ENCODE results near the gene JAGN1.
"Not testable (repeated sequence)": the region's sequence is repeated elsewhere in the genome, so short reads cannot be mapped to it uniquely, and the experiment has no call there.

JAGN1 gene

DNA sequence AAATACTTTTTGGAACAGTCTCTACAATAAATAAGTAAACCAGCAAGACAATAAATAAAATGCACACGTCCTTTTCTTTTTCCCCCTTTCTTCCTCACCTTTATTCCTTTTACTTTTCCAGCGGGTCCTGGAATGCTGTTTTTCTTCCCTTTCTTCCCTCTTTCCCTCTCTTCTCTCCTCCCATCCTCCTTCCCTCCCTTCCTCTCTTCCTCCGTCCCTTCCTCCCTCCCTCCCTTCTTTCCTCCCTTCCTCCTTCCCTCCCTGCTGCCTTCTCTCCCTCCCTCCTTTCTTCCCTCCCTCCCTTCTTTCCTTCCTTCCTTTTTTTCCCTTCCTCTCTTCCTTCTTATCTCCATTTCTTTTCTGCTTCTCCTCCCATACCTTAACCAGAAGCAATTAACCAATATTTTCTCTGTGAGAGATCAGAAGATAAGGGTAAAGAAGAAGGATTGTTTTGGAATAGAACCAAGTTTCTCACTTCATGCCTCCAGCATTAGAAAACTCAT is 8.9 kb downstream of the JAGN1 start:
- DNase-seq, result no peak

DNA sequence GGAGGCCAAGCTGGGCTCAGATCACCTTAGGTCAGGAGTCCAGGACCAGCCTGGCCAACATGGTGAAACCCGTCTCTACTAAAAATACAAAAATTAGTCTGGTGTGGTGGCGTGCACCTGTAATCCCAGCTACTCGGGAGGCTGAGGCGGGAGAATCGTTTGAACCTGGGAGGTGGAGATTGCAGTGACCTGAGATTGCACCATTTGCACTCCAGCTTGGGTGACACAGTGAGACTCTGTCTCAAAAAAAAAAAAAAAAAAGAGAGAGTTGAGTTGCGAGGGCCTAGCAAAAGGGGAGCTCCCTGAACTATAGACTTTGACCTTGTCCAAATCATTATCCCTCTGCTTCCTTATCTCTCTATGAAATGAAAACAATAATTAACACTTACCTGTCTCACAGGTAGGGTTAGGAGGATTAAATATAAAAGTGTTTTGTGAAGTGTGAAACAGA is 10.6 kb downstream of the JAGN1 start:
- DNase-seq, result not testable (repeated sequence)

DNA sequence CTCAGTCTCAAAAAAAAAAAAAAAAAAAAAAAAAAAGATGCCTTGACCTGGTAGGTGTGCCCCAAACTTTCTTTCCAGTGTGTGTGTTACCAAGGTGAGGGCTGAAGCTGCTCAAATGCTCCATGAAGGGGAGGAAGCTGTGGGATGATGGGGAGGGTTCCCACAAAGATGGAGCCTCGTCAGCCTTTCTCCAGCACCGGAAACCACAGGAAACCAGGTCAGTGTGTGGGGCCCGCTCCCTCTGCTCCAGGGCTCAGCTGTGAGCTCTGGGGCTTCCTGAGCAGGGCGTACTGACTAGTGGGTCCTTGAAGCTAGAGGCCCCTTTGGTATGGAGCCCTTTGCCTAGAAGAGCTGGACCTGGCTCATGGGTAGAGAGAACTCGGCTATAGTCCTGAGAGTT is 11.6 kb downstream of the JAGN1 start:
- DNase-seq, result no peak

DNA sequence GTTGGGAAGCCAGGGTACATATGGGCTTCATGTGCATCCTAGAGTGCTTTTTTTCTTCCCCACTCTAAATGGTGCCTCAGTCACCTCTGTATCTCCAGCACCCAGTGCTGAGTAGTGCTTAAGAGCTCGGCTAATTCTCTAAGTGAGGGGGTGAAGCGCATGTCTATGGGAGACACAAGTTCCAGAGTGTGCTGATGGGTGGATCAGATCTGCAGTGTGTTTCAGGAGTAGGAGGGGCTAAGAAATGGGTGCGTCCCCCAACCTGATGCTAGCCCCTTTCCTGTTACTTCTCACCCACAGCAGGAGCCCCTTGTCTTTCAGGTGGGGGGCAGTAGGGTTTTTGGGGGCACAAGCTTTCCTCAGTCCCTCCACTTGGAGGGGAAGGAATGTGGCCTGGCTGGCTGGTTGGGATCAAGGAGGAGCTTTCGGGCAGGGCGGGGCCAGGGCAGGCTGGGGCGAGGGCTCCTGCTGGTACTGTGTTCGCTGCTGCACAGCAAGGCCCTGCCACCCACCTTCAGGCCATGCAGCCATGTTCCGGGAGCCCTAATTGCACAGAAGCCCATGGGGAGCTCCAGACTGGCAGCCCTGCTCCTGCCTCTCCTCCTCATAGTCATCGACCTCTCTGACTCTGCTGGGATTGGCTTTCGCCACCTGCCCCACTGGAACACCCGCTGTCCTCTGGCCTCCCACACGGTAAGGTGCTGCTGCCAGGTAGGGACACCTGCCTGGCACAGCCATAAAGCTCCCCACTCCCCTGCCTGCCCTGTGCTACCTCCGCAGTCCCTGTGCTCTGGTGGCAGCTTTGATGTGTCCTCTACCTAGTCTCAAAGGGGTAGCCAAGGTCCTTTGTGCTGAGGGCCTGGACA is 12.2 kb downstream of the JAGN1 start, which contains the start of gene IL17RE:
TSS of gene IL17RE (plus strand) at position 477 of the 866 bp plus-strand sequence. CDS start at position 562, 85 bp downstream.
- peak in 1 of 2 experiments; percentile 38 for DNase-seq

DNA sequence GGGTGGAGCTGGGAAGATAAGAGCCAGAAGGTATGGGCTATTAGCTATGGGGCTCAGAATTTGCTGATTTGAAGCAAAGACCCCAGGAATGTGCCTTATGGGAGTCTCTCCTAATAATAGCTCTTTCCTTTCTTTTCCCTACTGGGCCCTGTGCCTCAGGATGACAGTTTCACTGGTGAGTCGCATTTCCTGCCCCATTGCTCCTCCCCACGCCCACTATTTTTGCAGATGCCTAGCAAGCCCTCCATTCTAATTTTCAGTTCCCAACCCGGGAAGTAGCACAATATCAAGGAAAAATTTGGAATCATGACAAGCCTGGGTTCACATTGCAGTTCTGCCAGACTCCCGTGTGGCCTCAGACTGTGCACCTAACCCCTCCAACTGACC is 12.8 kb downstream of the JAGN1 start:
- no peak for DNase-seq

DNA sequence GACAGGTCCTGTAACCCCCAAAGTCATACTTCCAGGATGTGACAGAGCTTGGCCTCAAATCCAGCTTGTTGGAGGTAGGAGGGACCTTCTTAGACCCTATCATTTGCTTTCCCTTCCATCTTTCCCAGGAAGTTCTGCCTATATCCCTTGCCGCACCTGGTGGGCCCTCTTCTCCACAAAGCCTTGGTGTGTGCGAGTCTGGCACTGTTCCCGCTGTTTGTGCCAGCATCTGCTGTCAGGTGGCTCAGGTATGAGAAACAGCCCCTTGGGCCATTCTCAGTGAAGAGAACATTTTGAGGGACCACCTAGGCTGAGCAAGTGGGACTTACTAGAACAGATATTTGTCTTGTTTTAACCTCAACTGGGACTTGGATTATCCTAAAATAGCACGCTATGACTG is 13.5 kb downstream of the JAGN1 start:
- no peak for DNase-seq

DNA sequence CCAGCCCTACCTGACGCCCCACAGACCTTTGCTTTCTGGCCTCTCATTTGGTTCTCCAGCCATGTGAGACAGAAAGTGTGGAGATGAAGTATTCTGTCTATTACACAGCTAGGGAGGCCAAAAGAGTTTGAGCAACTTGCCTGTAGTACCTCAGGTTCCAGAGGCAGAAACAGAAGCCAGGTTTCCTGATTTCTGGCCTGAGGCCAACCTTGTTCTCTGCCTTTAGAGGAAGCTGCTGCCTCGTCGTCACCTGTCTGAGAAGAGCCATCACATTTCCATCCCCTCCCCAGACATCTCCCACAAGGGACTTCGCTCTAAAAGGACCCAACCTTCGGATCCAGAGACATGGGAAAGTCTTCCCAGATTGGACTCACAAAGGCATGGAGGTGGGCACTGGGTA is 16.1 kb downstream of the JAGN1 start:
- DNase-seq, result no peak

DNA sequence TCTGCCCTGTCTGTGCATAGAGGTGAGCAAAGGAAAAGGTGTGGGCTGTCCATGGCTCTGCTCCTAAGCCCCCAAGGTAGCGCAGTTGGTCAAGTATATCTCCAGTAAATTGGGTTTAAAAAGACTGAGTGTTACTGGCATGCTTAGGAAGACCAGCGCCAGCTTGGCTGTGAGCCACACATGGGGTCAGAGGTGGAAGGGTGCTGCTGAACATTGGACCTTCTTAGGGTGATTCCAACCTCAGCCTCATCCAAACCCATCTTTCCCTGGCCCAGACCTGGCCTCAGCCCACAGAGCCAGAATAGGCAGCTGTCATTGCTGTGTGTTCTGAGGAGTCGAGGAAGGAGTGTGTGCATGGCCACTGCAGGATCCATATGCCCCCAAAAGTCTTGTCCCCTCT is 17.9 kb downstream of the JAGN1 start:
- no peak for DNase-seq

DNA sequence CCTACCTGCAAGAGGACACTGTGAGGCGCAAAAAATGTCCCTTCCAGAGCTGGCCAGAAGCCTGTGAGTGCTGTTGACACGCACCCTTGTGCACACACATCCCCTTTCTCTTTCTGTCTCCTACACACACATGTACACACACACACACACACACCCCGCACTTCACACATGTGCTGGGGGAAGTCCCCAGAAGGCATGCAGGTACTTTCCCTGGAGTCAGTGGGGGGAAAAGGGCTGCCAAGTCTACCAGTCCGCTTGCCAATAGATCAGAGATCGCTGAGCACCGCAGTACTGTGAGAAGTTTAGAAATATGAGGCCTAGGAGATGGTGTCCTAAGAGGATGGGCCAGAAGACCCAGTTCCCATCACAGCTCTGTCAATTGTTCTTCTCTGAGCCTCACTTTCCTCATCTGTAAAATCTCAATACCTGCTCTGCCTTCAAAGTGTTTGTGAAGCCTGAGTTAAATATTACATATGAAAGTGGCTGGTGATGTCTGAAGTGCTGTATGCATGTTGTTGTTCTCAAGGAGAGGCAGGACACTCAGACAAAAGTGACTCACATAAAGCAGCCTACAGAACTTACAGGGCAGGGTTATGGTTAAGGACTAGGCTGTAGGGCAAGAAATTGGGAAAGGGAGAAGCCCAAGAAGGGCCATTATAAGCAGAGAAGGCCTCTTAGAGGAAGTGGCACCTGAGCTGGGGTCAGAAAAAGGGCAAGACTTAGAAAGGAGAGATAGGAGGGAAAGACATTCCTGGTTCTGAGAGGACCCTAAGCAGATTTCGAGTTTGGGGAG is 19.0 kb downstream of the JAGN1 start:
- no peak for DNase-seq

DNA sequence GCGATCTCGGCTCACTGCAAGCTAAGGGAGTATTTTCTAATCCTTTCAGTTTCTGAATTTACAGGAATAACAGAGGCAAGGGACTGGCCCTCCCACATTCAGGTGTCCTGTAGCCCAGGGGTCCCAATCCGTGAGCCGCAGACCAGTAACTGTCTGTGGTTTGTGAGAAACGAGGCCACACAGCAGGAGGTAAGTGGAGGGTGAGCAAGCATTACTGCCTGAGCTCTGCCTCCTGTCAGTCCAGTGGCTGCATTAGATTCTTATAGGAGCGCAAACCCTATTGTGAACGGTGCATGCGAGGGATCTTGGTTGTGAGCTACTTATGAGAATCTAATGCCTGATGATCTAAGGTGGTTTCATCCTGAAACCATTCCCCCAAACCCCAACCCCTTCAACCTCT is 21.5 kb downstream of the JAGN1 start:
- DNase-seq, result no peak

DNA sequence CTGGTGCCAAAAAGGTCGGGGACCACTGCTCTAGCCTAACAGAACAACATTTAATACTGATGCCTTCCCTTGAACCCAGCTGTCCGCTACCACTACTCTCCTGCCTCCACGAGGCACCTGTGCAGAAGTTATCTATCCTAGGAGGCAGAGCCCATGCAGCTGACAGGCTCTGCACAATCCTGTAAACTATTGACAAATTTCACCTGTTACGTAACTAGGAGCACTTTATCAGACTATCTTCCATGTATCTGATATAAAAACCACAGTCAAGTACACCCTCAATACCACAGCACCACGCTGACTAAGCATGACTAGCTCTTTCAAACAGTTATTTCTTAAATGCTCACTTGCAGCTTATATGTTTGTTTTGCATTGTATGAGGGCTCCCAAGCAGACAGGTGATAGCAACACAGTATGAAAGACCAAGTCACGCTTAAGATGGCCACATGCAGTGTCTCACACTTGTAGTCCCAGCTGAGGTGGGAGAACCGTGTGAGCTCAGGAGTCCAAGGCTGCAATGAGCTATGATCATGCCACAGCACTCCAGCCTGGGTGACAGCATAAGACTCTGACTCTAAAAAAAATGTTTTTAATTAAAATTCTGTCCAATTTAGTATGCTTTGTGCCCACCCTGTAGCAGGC is 22.0 kb downstream of the JAGN1 start:
- DNase-seq, result no peak

DNA sequence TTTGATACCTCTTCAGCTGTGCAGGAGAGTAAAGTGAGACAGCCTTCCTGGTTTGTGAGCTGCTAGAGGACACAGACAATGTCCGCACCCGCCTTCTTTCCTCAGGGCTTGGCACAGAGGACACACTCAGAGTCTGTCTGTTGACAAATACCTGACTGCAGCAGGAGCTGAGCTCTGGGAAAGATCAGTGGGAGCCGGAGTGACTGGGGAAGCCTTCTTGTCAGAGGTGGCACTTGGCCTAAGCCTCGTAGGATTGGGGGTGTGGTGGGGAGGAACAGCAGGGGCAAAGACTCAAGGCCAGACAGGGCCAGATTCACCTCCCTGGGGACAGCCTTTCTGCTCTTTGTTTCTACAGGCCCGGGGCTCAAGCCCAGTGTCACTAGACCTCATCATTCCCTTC is 23.2 kb downstream of the JAGN1 start:
- DNase-seq, result no peak

DNA sequence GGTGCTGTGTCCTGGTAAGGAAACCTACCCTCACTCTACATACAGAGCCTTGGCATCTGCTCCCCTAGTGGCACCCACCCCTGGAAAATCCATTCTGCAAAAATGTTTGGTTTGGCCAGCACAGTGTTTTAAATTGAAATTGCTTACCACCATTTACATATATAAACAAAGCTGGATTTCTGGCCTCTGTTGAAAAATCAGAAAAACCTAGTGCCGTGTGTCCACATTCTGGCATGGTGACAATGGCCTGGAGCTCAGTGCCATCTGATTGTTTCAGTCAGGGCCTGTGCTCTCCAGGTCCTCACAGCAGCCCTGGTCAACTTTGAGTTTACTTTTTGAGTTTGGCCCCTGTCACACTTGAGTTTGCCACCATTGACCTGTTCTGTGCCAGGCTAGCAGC is 23.6 kb downstream of the JAGN1 start:
- no peak for DNase-seq

DNA sequence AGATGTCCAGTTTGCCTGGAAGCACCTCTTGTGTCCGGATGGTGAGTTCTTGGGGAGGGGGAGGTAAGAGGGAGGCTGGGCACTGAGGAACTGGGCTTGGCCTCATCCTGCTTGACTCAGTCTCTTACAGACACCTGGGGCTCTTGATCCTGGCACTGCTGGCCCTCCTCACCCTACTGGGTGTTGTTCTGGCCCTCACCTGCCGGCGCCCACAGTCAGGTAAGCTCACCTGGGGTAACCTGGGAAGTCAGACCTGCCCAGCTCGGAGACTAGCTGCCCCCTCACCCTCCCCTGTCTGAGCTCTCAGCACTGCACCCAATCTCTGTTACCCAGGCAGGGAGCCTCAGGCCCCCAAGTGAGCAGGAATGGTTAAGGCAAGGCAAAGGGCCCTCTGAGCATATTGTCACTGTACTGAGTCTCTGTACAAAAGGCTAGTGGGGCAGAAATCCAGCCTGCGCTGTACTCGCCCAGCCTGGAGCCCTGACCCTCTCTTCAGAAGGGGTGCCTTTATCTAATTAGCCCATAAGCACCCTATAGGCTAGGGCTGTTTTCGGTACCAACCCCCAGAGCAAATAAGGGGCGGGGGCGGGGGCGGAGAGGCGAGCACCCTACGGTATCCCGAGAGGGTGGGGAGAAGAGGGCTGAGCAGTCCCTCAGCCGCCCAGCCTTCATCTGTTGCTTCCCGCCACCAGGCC is 24.3 kb downstream of the JAGN1 start:
- DNase-seq, result no peak

DNA sequence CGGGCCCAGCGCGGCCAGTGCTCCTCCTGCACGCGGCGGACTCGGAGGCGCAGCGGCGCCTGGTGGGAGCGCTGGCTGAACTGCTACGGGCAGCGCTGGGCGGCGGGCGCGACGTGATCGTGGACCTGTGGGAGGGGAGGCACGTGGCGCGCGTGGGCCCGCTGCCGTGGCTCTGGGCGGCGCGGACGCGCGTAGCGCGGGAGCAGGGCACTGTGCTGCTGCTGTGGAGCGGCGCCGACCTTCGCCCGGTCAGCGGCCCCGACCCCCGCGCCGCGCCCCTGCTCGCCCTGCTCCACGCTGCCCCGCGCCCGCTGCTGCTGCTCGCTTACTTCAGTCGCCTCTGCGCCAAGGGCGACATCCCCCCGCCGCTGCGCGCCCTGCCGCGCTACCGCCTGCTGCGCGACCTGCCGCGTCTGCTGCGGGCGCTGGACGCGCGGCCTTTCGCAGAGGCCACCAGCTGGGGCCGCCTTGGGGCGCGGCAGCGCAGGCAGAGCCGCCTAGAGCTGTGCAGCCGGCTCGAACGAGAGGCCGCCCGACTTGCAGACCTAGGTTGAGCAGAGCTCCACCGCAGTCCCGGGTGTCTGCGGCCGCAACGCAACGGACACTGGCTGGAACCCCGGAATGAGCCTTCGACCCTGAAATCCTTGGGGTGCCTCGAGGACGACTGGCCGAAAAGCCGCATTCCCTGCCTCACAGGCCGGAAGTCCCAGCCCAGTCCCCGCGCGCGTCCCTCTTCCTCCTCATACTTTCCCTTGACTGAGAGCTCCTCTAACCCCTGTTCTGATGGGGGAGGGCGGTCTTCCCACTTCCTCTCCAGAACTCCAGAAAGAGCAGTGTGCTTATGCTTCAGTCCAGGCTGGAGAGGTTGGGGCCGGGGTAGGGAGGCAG is 25.1 kb downstream of the JAGN1 start:
- DNase-seq, result no peak

DNA sequence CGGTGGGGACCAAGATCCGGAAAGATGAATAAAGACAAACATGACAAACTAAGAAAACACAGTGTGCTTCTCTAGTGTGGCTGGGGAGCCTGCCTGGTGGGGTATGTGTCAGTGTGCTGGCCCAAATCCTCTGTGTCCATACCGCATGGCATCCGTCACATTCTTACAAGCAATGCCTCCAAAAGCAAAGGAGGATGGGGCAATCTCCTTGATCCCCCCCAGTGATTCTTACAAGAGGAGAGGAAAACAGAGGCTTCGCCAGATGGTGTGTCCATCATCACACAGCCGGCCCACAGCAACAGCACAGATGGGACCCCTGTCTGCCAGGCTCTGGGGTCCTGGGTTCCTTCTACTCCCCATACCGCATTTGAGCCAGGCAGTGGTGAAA is 25.9 kb downstream of the JAGN1 start:
- DNase-seq, result no peak

DNA sequence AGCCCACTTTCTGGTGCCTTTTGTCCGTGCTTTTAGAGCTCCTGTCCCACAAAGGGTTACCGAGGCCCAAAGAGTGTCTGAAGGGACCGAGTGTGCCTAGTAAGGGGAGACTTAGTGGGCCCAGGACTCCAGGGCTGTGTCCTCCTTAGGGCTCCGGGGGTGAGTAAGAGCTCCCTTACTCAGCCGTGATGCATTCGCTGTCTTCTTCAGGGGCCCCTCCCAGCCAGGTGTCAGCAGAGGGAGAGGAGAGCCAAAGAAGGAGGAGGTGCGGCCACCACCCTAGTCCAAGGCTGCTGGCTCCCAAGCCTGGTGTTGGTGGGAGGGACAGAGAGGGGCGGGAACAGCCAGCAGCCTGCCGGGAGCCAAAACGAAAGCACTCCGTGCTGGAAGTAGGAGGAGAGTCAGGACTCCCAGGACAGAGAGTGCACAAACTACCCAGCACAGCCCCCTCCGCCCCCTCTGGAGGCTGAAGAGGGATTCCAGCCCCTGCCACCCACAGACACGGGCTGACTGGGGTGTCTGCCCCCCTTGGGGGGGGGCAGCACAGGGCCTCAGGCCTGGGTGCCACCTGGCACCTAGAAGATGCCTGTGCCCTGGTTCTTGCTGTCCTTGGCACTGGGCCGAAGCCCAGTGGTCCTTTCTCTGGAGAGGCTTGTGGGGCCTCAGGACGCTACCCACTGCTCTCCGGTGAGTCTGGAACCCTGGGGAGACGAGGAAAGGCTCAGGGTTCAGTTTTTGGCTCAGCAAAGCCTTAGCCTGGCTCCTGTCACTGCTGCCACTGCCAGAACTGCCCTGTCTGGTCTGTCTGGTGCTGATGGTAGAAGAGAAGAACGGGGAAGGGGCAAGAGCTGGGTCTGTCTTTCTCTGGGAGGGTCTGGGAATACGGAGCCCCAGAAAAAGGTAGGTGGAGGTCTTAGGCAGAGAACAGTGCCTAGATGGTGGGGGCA is 26.6 kb downstream of the JAGN1 start, which contains the start of gene IL17RC:
TSS of gene IL17RC (plus strand) at position 365 of the 947 bp plus-strand sequence. CDS start at position 583, 218 bp downstream.
- DNase-seq, result peak; percentile 68 to 70

DNA sequence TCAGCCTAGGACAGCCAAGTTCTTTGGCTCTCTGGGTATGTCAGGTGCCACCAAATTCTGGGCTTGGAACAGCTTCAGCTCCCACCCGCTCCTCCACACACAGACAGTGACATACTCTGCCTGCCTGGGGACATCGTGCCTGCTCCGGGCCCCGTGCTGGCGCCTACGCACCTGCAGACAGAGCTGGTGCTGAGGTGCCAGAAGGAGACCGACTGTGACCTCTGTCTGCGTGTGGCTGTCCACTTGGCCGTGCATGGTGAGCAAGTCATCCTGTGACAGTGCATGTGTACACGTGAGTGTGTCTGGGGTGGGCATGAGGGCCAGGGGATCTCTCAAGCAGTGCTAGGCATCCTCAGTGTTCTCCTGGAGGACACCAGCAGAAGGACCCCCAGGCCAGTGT is 27.4 kb downstream of the JAGN1 start:
- no peak for DNase-seq

DNA sequence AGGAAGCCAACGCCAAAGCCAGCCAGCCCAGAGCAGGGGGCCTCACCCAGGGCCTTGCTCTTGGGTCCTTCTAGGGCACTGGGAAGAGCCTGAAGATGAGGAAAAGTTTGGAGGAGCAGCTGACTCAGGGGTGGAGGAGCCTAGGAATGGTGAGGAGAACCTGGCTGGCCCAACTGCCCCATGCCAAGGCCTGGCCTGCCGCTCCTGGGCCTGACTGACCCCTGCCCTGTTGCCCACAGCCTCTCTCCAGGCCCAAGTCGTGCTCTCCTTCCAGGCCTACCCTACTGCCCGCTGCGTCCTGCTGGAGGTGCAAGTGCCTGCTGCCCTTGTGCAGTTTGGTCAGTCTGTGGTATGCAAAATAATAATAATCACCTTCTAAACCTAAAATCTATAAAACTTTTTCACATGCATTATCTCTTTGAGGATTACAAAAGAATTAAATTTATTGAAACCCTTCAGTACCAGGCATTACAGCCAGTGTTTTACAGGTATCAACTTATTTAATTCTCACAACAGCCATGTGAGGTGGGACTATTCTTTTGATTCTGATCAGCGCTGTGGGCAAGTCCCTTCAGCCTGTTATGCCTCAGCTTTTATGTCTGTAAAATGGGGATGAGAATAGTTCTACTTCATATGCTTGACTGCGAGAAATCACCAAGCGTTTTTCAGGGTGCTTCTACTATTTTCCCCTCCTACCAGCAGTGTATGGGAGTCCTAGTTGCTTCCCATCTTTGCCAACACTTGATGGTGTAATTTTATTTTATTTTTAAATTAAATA is 28.0 kb downstream of the JAGN1 start:
- no peak for DNase-seq
